ENCODE data around the gene UNC79. TPM values are rescaled to one million over a fixed set of nuclear protein-coding genes. Genes with fewer than 3 reads are reported as not detected.

The UNC79 gene
- total and polyA plus RNA-seq, 2 donors from 2014 or later, result 0.56 to 0.79 TPM

- Histone ChIP-seq H3K4me3 (ENCODE audit: low read length in 3 of 3) (no peak overlapping the region), H3K9ac (ENCODE audit: low read length in 3 of 3) (no peak overlapping the region), H3K27me3 (ENCODE audit: control insufficient read depth, insufficient read depth, low read length) (no peaks in the 10 kb centered on the region), H3K9me3 (ENCODE audit: control insufficient read depth in 2 of 3, insufficient read depth in 1 of 3, low read length in 3 of 3) (no peaks in the 10 kb centered on the region), H3K36me3 (ENCODE audit: control insufficient read depth in 2 of 3, insufficient read depth in 3 of 3, low read length in 3 of 3) (no peaks in the 10 kb centered on the region), H3K27ac (ENCODE audit: low read depth in 2 of 2, low read length in 2 of 2) (no peak overlapping the region), H3K4me1 (ENCODE audit: control insufficient read depth in 2 of 3, insufficient read depth in 2 of 3, low read depth in 1 of 3, low read length in 3 of 3) (peaks cover 0 to 4% (median 0%) of the 10 kb centered on the region in 3 donors)
- intact Hi-C loops (cut with DNase I), result no loop called here
- DNase-seq (peak in 3 of 5 donors; percentile 29 to 46 (median 41)), FAIRE-seq (no peak)
- no peak for TF ChIP-seq CTCF (IDR thresholded peaks at IDR 0.05; ENCODE audit: borderline replicate concordance, extremely low read depth, insufficient read depth)
Observed at GRCh38 chr14:93686268-93686667, 255.5 kb downstream of the UNC79 start.

GRCh38 chr14:93688239-93688666 is 257.5 kb downstream of the UNC79 start:
- Histone ChIP-seq H3K36me3 (ENCODE audit: control insufficient read depth in 2 of 3, insufficient read depth in 3 of 3, low read length in 3 of 3) (no peaks in the 10 kb centered on the region), H3K9me3 (ENCODE audit: control insufficient read depth in 2 of 3, insufficient read depth in 1 of 3, low read length in 3 of 3) (no peaks in the 10 kb centered on the region), H3K27me3 (ENCODE audit: control insufficient read depth, insufficient read depth, low read length) (no peaks in the 10 kb centered on the region), H3K4me3 (ENCODE audit: low read length in 3 of 3) (no peak overlapping the region), H3K4me1 (ENCODE audit: control insufficient read depth in 2 of 3, insufficient read depth in 2 of 3, low read depth in 1 of 3, low read length in 3 of 3) (no peaks in the 10 kb centered on the region), H3K27ac (ENCODE audit: low read depth in 2 of 2, low read length in 2 of 2) (no peak overlapping the region), H3K9ac (ENCODE audit: low read length in 3 of 3) (no peak overlapping the region)
- DNase-seq, result no peak
- intact Hi-C loops (cut with DNase I), result no loop called here
- FAIRE-seq, result no peak
- TF ChIP-seq CTCF (IDR thresholded peaks at IDR 0.05; ENCODE audit: borderline replicate concordance, extremely low read depth, insufficient read depth), result no peak

GRCh38 chr14:93688820-93689219 is 258.1 kb downstream of the UNC79 start:
- no peak overlapping the region for H3K4me3 ChIP-seq (ENCODE audit: low read length in 3 of 3)
- H3K27ac ChIP-seq (ENCODE audit: low read depth in 2 of 2, low read length in 2 of 2), result no peak overlapping the region
- intact Hi-C loops (cut with DNase I), result no loop called here
- no peak overlapping the region for H3K9ac ChIP-seq (ENCODE audit: low read length in 3 of 3)
- TF ChIP-seq CTCF (IDR thresholded peaks at IDR 0.05; ENCODE audit: borderline replicate concordance, extremely low read depth, insufficient read depth), result no peak
- DNase-seq, result no peak
- no peaks in the 10 kb centered on the region for H3K9me3 ChIP-seq (ENCODE audit: control insufficient read depth in 2 of 3, insufficient read depth in 1 of 3, low read length in 3 of 3)
- FAIRE-seq, result no peak
- no peaks in the 10 kb centered on the region for H3K36me3 ChIP-seq (ENCODE audit: control insufficient read depth in 2 of 3, insufficient read depth in 3 of 3, low read length in 3 of 3)
- no peaks in the 10 kb centered on the region for H3K27me3 ChIP-seq (ENCODE audit: control insufficient read depth, insufficient read depth, low read length)
- no peaks in the 10 kb centered on the region for H3K4me1 ChIP-seq (ENCODE audit: control insufficient read depth in 2 of 3, insufficient read depth in 2 of 3, low read depth in 1 of 3, low read length in 3 of 3)

GRCh38 chr14:93690146-93690545 is 259.4 kb downstream of the UNC79 start:
- DNase-seq (no peak), FAIRE-seq (no peak)
- Histone ChIP-seq H3K27ac (ENCODE audit: low read depth in 2 of 2, low read length in 2 of 2) (no peak overlapping the region), H3K27me3 (ENCODE audit: control insufficient read depth, insufficient read depth, low read length) (no peaks in the 10 kb centered on the region), H3K36me3 (ENCODE audit: control insufficient read depth in 2 of 3, insufficient read depth in 3 of 3, low read length in 3 of 3) (no peaks in the 10 kb centered on the region), H3K4me1 (ENCODE audit: control insufficient read depth in 2 of 3, insufficient read depth in 2 of 3, low read depth in 1 of 3, low read length in 3 of 3) (no peaks in the 10 kb centered on the region), H3K9ac (ENCODE audit: low read length in 3 of 3) (no peak overlapping the region), H3K9me3 (ENCODE audit: control insufficient read depth in 2 of 3, insufficient read depth in 1 of 3, low read length in 3 of 3) (no peaks in the 10 kb centered on the region), H3K4me3 (ENCODE audit: low read length in 3 of 3) (no peak overlapping the region)
- intact Hi-C loops (cut with DNase I), result no loop called here
- TF ChIP-seq CTCF (IDR thresholded peaks at IDR 0.05; ENCODE audit: borderline replicate concordance, extremely low read depth, insufficient read depth), result no peak
